PC-3 (cell line): Measurements from ENCODE around the gene OR6B1. TPM values are rescaled to one million over a fixed set of nuclear protein-coding genes. Genes with fewer than 3 reads are reported as not detected.

Source experiments
- ATAC-seq: fragments of 200-7000 bp; cut with Tn5 transposase; 2 replicates; pipeline ENCODE4 v1.9.1; 2020; ENCODE audit warnings: mild to moderate bottlenecking, moderate library complexity
- BruUV-seq: library from RNA; stranded (reverse); fragments of 400-500 nt; replicated peaks from 2 replicates; lab custom pipeline; 2021; lab: Mats Ljungman, UMichigan
- CTCF ChIA-PET: fragments of 300-600 bp; sonication (Branson Sonifier 250); formaldehyde crosslinking; loops from one replicate; lab custom pipeline; 2022; ENCODE audit warnings: antibody characterized with exemption; lab: Charles Lee
- POLR2A ChIA-PET: fragments of 300-600 bp; sonication (Branson Sonifier 250); formaldehyde crosslinking; loops from one replicate; lab custom pipeline; 2022; ENCODE audit warnings: antibody characterized with exemption; ENCODE audit not compliant: unreplicated experiment; lab: Charles Lee
- DNase-seq: peaks from one replicate; pipeline ENCODE4 v3.0.0-alpha.2; 2015
- H2AFZ ChIP-seq: fragments of 300-600 bp; sonication (generic); 2 replicates; pipeline ENCODE4 v1.6.0; 2016; ENCODE audit warnings: antibody characterized with exemption, low read length
- H3F3A ChIP-seq: fragments of 300-600 bp; sonication (generic); one replicate; pipeline ENCODE4 v1.6.0; 2017; ENCODE audit warnings: antibody characterized with exemption, low read length, control low read depth, mild to moderate bottlenecking; ENCODE audit not compliant: unreplicated experiment
- H3K27ac ChIP-seq: fragments of 300-600 bp; sonication (generic); 2 replicates; pipeline ENCODE4 v1.5.1; 2016; ENCODE audit warnings: mild to moderate bottlenecking, low read length
- H3K27me3 ChIP-seq: fragments of 300-600 bp; sonication (generic); 2 replicates; pipeline ENCODE4 v1.6.1; 2016; ENCODE audit warnings: low read length, mixed read lengths
- H3K36me3 ChIP-seq: fragments of 300-600 bp; sonication (generic); 2 replicates; pipeline ENCODE4 v1.6.1; 2016; ENCODE audit warnings: low read depth, mixed run types, low read length, mixed read lengths
- H3K4me1 ChIP-seq: fragments of 300-600 bp; sonication (generic); 2 replicates; pipeline ENCODE4 v1.5.1; 2016; ENCODE audit warnings: low read length; ENCODE audit not compliant: insufficient read depth
- H3K4me2 ChIP-seq: fragments of 300-600 bp; sonication (generic); 2 replicates; pipeline ENCODE4 v1.6.0; 2016; ENCODE audit warnings: low read length
- H3K4me3 ChIP-seq: fragments of 300-600 bp; sonication (generic); 2 replicates; pipeline ENCODE4 v1.5.1; 2016; ENCODE audit warnings: mild to moderate bottlenecking, low read length, mixed read lengths
- H3K79me2 ChIP-seq: fragments of 300-600 bp; sonication (generic); 2 replicates; pipeline ENCODE4 v1.6.1; 2017; ENCODE audit warnings: low read length, mixed read lengths
- H3K9ac ChIP-seq: fragments of 300-600 bp; sonication (generic); 2 replicates; pipeline ENCODE4 v1.6.0; 2016; ENCODE audit warnings: mild to moderate bottlenecking, low read length
- H3K9me2 ChIP-seq: fragments of 300-600 bp; sonication (generic); replicated peaks from 2 replicates; pipeline ENCODE4 v1.6.1; 2016; ENCODE audit warnings: mixed run types, low read length, mixed read lengths
- H3K9me3 ChIP-seq: fragments of 300-600 bp; sonication (generic); 2 replicates; pipeline ENCODE4 v1.6.1; 2016; ENCODE audit warnings: low read length, mixed read lengths
- H4K20me1 ChIP-seq: fragments of 300-600 bp; sonication (generic); 2 replicates; pipeline ENCODE4 v1.6.1; 2016; ENCODE audit warnings: low read length, mixed read lengths
- EZH2 ChIP-seq: fragments of 300-600 bp; sonication (generic); IDR thresholded peaks from one replicate; pipeline ENCODE4 v1.6.1; 2017; ENCODE audit warnings: antibody characterized with exemption, mild to moderate bottlenecking, low read length; ENCODE audit not compliant: unreplicated experiment
- EZH2phosphoT487 ChIP-seq: fragments of 300-600 bp; sonication (generic); IDR thresholded peaks from 2 replicates; pipeline ENCODE4 v1.6.1; 2018; ENCODE audit warnings: mild to moderate bottlenecking, antibody characterized with exemption, low read length, borderline replicate concordance
- intact Hi-C: fragments of 100-400 bp; cut with micrococcal nuclease; formaldehyde crosslinking; loops from 2 replicates; pipeline ENCODE4 v1.9.0; 2023
- total RNA-seq: library from RNA; depleted of rRNA; stranded (reverse); fragments of >200 nt; gene quantifications from 2 replicates; pipeline ENCODE4 v1.2.3, GENCODE V29; 2014
- TF ChIP-seq, protein P1 (sequence below): fragments of 300-600 bp; sonication (generic); conservative IDR thresholded peaks from 2 replicates; pipeline ENCODE4 v1.5.1; 2017; ENCODE audit warnings: antibody characterized with exemption, low read depth, mild to moderate bottlenecking, low read length

OR6B1 gene
- total RNA-seq, 1 experiment from 2014 or later = not detected

DNA sequence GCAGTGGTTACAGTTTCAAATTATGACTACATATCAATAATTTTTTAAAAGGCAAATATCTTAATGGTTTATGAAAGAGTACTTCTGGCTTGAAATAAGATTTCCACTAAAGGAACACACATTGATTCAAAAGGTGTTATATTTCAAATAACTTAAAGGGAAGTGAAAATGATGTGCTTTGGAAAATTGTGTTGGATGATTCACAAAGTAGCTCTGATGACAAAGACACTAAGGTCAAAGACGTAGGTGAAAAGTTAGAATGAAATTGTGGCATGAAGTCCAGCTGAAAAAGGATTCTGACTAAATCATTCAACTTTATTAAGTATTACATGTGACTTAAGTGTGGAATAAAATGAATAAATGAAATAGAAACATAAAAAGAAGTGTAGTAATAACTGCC is 27.9 kb downstream of the OR6B1 start:
- H3K79me2 ChIP-seq = no peaks in the 10 kb centered on the region
- intact Hi-C loops = loop anchor here (1.0 to 2.0 kb wide), 3 partner anchors 99 to 135 kb away; no protein-coding TSS in a partner anchor
- H3K27ac ChIP-seq = no peak overlapping the region
- no peak for TF ChIP-seq EZH2
- TF ChIP-seq, protein P1, sequence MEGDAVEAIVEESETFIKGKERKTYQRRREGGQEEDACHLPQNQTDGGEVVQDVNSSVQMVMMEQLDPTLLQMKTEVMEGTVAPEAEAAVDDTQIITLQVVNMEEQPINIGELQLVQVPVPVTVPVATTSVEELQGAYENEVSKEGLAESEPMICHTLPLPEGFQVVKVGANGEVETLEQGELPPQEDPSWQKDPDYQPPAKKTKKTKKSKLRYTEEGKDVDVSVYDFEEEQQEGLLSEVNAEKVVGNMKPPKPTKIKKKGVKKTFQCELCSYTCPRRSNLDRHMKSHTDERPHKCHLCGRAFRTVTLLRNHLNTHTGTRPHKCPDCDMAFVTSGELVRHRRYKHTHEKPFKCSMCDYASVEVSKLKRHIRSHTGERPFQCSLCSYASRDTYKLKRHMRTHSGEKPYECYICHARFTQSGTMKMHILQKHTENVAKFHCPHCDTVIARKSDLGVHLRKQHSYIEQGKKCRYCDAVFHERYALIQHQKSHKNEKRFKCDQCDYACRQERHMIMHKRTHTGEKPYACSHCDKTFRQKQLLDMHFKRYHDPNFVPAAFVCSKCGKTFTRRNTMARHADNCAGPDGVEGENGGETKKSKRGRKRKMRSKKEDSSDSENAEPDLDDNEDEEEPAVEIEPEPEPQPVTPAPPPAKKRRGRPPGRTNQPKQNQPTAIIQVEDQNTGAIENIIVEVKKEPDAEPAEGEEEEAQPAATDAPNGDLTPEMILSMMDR = no peak
- no peak for TF ChIP-seq EZH2phosphoT487
- no peak; the same call in 1 of the 2 replicates for ATAC-seq
- BruUV-seq = no TSS peak
- no peaks in the 10 kb centered on the region for H3F3A ChIP-seq
- no peak overlapping the region for H3K4me3 ChIP-seq
- ChIA-PET POLR2A (no interaction called here), CTCF (interaction anchor here (0.9 to 1.5 kb wide), 2 partner anchors 100 to 126 kb away, joined by 6 to 13 read pairs; partner anchors contain the start of gene TCAF1)
- peak; percentile 22 for DNase-seq
- no peak overlapping the region for H2AFZ ChIP-seq
- no peaks in the 10 kb centered on the region for H3K9me2 ChIP-seq
- H3K27me3 ChIP-seq = no peaks in the 10 kb centered on the region
- no peaks in the 10 kb centered on the region for H3K36me3 ChIP-seq
- H3K9ac ChIP-seq = no peak overlapping the region
- no peaks in the 10 kb centered on the region for H3K9me3 ChIP-seq
- H3K4me2 ChIP-seq = no peak overlapping the region
- no peaks in the 10 kb centered on the region for H4K20me1 ChIP-seq
- H3K4me1 ChIP-seq = peaks cover 16% of the 10 kb centered on the region

DNA sequence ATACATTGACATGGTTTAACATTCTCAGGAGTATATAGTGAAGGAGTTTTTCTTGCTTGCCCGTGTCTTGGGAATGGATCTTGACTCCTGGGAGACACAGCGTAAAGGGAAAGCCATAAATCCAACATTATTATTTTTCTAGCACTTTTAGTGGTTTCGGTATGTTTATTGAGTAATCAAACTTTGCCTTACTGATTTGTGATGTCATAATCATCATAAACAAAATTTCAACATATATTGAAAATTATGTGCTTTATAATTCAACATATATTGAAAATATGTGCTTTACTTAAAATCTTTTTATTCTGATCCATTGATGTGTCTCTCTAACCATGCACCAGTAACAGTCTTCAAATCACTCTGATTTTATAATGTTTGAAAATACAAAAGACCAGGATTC is 28.4 kb downstream of the OR6B1 start:
- no peaks in the 10 kb centered on the region for H3K9me2 ChIP-seq
- no peaks in the 10 kb centered on the region for H4K20me1 ChIP-seq
- ATAC-seq = no peak
- H3K4me3 ChIP-seq = no peak overlapping the region
- no peaks in the 10 kb centered on the region for H3K27me3 ChIP-seq
- POLR2A ChIA-PET = no interaction called here
- H3K9ac ChIP-seq = no peak overlapping the region
- H3K4me2 ChIP-seq = no peak overlapping the region
- H3K9me3 ChIP-seq = no peaks in the 10 kb centered on the region
- H3K27ac ChIP-seq = no peak overlapping the region
- peaks cover 22% of the 10 kb centered on the region for H3K4me1 ChIP-seq
- H3K79me2 ChIP-seq = no peaks in the 10 kb centered on the region
- intact Hi-C loops = no loop called here
- no peaks in the 10 kb centered on the region for H3F3A ChIP-seq
- no peaks in the 10 kb centered on the region for H3K36me3 ChIP-seq
- DNase-seq = no peak
- BruUV-seq = no TSS peak
- TF ChIP-seq, protein P1 = no peak
- TF ChIP-seq EZH2phosphoT487 = no peak
- no peak for TF ChIP-seq EZH2
- no peak overlapping the region for H2AFZ ChIP-seq
- CTCF ChIA-PET = interaction anchor here (0.9 to 1.5 kb wide), 2 partner anchors 99 to 127 kb away, joined by 6 to 13 read pairs; partner anchors contain the start of gene TCAF1

DNA sequence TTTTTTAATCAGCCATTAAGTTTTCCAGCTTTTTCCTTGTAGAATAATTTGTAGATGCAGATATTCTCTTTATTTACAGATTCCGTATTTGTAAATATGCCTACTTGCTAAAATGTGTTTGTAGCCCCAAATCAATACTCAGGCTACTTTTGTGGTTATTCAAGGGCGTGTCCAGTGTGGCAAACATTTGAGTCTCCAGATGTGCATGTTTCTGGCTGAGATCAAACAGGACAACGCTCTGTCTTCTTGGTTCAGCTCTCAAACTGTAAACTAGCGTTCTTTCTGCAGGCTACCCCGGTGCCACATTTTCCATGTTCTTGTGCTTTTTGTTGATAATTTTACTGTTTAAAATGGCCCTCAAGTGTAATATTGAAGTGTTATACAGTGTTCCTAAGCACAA is 32.4 kb downstream of the OR6B1 start:
- ATAC-seq (peak; percentile 14; the same call in 1 of the 2 replicates), DNase-seq (no peak)
- Histone ChIP-seq H3K9me2 (no peaks in the 10 kb centered on the region), H2AFZ (no peak overlapping the region), H3K4me1 (peaks cover 45% of the 10 kb centered on the region), H3K79me2 (no peaks in the 10 kb centered on the region), H3K4me2 (peak overlapping the region; percentile 42), H3K27me3 (no peaks in the 10 kb centered on the region), H3K36me3 (no peaks in the 10 kb centered on the region), H3K4me3 (no peak overlapping the region), H3F3A (no peaks in the 10 kb centered on the region), H3K9me3 (no peaks in the 10 kb centered on the region), H4K20me1 (no peaks in the 10 kb centered on the region), H3K9ac (no peak overlapping the region; the same call in 1 of the 2 replicates), H3K27ac (peak overlapping the region; percentile 31; the same call in 1 of the 2 replicates)
- POLR2A ChIA-PET = no interaction called here
- no TSS peak for BruUV-seq
- intact Hi-C loops = loop anchor here (5.0 kb wide), 1 partner anchor 35 kb away; the partner anchor contains the start of gene OR2A25
- TF ChIP-seq EZH2phosphoT487 = no peak
- TF ChIP-seq, protein P1 = no peak
- TF ChIP-seq EZH2 = no peak
- CTCF ChIA-PET = interaction anchor here (0.6 to 1.7 kb wide), 2 partner anchors 95 to 148 kb away, joined by 4 to 8 read pairs; no protein-coding TSS in a partner anchor
